Iris pigment epithelial cell (primary cell): Measurements from ENCODE around the gene ZNF280D.
"Not testable (repeated sequence)": the region's sequence is repeated elsewhere in the genome, so short reads cannot be mapped to it uniquely, and the experiment has no call there.

Experiments
- DNase-seq: peaks from one replicate; pipeline ENCODE4 v3.0.0-alpha.2; 2011; ENCODE audit warnings: low read depth

The ZNF280D gene

GRCh38 chr15:56709502-56709901, 23.8 kb downstream of the ZNF280D start:
- not testable (repeated sequence) for DNase-seq

GRCh38 chr15:56699743-56700142, 33.6 kb downstream of the ZNF280D start:
- DNase-seq = no peak

- DNase-seq = no peak
Measured at GRCh38 chr15:56698270-56698669, 35.0 kb downstream of the ZNF280D start.

- peak; percentile 23 for DNase-seq
Measured at GRCh38 chr15:56693761-56694160, 39.5 kb downstream of the ZNF280D start.

- DNase-seq = no peak
Measured at GRCh38 chr15:56690733-56691132, 42.6 kb downstream of the ZNF280D start.

- no peak for DNase-seq
Measured at GRCh38 chr15:56683908-56684307, 49.4 kb downstream of the ZNF280D start.

- DNase-seq = no peak
Measured at GRCh38 chr15:56681113-56681512, 52.2 kb downstream of the ZNF280D start.

GRCh38 chr15:56679225-56679624, 54.1 kb downstream of the ZNF280D start:
- no peak for DNase-seq

GRCh38 chr15:56678571-56678970, 54.7 kb downstream of the ZNF280D start:
- DNase-seq = no peak

GRCh38 chr15:56677271-56677670, 56.0 kb downstream of the ZNF280D start:
- no peak for DNase-seq

- DNase-seq = no peak
Measured at GRCh38 chr15:56675930-56676329, 57.4 kb downstream of the ZNF280D start.

- DNase-seq = no peak
Measured at GRCh38 chr15:56674857-56675256, 58.5 kb downstream of the ZNF280D start.

- peak; percentile 88 for DNase-seq
Measured at GRCh38 chr15:56672721-56673120, 60.6 kb downstream of the ZNF280D start.

GRCh38 chr15:56667517-56667916, 65.8 kb downstream of the ZNF280D start:
- DNase-seq = no peak

- DNase-seq = no peak
Measured at GRCh38 chr15:56660943-56661342, 72.4 kb downstream of the ZNF280D start.

GRCh38 chr15:56659197-56659596, 74.1 kb downstream of the ZNF280D start:
- DNase-seq = no peak

- no peak for DNase-seq
Measured at GRCh38 chr15:56654624-56655023, 78.7 kb downstream of the ZNF280D start.

- DNase-seq = no peak
Measured at GRCh38 chr15:56654216-56654615, 79.1 kb downstream of the ZNF280D start.

GRCh38 chr15:56653787-56654186, 79.5 kb downstream of the ZNF280D start:
- no peak for DNase-seq

- no peak for DNase-seq
Measured at GRCh38 chr15:56653107-56653506, 80.2 kb downstream of the ZNF280D start.

- DNase-seq = no peak
Measured at GRCh38 chr15:56648311-56648710, 85.0 kb downstream of the ZNF280D start.

- DNase-seq = no peak
Measured at GRCh38 chr15:56640549-56640948, 92.8 kb downstream of the ZNF280D start.

GRCh38 chr15:56640127-56640526, 93.2 kb downstream of the ZNF280D start:
- no peak for DNase-seq

- no peak for DNase-seq
Measured at GRCh38 chr15:56639631-56640030, 93.7 kb downstream of the ZNF280D start.

- peak; percentile 23 for DNase-seq
Measured at GRCh38 chr15:56631765-56632164, 101.5 kb downstream of the ZNF280D start.
